Activated B cell treated with CpG ODN at 0.5 μM for 24 hours (primary cell): ENCODE data around the gene OSTC. TPM values are rescaled to one million over a fixed set of nuclear protein-coding genes. Genes with fewer than 3 reads are reported as not detected.

ENCODE experiments used
- ATAC-seq: fragments of 200-7000 bp; cut with Tn5 transposase; one replicate; pipeline ENCODE4 v1.10.0; 2021; ENCODE audit warnings: low read depth, mild to moderate bottlenecking, moderate library complexity
- CTCF ChIA-PET: fragments of 350-600 bp; sonication (Branson Sonifier 250); formaldehyde crosslinking; loops from one replicate; lab custom pipeline; 2021; ENCODE audit warnings: antibody characterized with exemption; lab: Charles Lee
- POLR2A ChIA-PET: fragments of 350-600 bp; sonication (Branson Sonifier 250); formaldehyde crosslinking; loops from one replicate; lab custom pipeline; 2021; ENCODE audit warnings: antibody characterized with exemption; lab: Charles Lee
- DNase-seq: peaks from one replicate; pipeline ENCODE4 v3.0.0; 2022
- H3K27ac Mint-ChIP-seq: one replicate; pipeline ENCODE4 v1.8.0; 2020; ENCODE audit warnings: mixed read lengths
- H3K27me3 Mint-ChIP-seq: one replicate; pipeline ENCODE4 v1.8.0; 2021; ENCODE audit warnings: mixed read lengths
- H3K36me3 Mint-ChIP-seq: one replicate; pipeline ENCODE4 v1.8.0; 2021; ENCODE audit warnings: low read depth, mixed read lengths
- H3K4me1 Mint-ChIP-seq: one replicate; pipeline ENCODE4 v1.8.0; 2021; ENCODE audit warnings: mixed read lengths
- H3K4me3 Mint-ChIP-seq: one replicate; pipeline ENCODE4 v1.8.0; 2020; ENCODE audit warnings: mild to moderate bottlenecking, mixed read lengths
- H3K9me3 Mint-ChIP-seq: one replicate; pipeline ENCODE4 v1.8.0; 2020; ENCODE audit warnings: mixed read lengths
- intact Hi-C: fragments of 100-400 bp; cut with micrococcal nuclease; formaldehyde crosslinking; loops from one replicate; pipeline ENCODE4 v1.15.1; 2024
- total RNA-seq: library from RNA; stranded (reverse); gene quantifications from 2 replicates; pipeline ENCODE4 v1.2.3, GENCODE V29; 2022
- TF ChIP-seq, protein P1 (sequence below): fragments of 200-600 bp; IDR thresholded peaks from one replicate; pipeline ENCODE4 v1.8.0; 2022; ENCODE audit warnings: antibody characterized with exemption, mild to moderate bottlenecking

OSTC gene
- total RNA-seq, 1 donor from 2014 or later, result 56.7 TPM

DNA sequence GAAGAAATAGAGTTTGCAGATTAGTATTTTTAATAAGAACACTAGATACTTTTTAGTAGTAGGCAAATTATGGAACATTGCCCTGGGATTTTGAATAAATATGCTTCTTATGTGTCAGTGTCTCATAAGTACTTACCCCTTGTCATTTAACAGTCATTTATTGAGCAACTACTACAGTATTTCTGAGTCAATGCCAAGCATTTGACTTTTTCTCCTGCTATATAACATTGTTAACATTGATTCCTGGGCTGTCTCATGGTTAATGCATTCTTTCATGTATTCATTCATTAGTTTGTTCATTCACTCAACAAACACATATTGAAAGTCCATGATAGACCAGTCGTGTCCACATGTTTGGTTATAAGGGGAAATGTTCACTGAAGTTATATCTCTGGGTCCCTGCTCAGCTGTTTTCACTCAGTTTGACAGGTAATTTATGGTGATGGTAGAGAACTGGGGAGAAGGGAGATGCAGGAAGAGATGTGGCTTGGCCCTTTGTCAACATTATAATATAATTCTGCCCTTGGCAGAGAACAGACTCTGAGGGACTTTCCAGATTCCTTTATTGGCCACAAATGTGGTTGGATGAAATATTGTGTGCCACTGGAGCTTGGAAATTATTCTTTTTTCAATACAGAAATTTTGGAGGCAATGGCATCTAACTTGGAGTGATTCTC lies 49.8 kb downstream of the OSTC start:
- intact Hi-C loops, result no loop called here

DNA sequence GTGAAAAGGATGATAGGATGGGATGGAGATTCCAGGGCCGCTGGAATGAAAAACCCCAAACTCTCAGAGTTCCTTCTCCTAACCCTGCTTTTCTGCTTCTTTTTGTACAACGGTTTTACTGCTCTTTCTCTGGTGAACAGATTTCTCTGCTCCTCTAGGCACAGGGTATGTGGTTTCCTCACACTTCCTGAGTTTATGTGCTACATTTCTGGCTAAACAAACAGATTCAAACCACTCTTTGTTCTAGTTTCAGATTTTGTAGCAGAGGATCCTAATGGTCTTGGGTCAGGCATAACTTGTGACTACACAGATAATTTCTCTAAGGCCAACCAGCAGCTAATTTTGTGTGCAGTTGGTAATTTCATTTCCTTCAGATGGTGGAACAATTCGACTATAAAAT lies 52.6 kb downstream of the OSTC start:
- no peak overlapping the region for H3K27ac Mint-ChIP-seq
- no peak for ATAC-seq

More for the DNA sequence above, 49.8 kb downstream of the OSTC start:
- Mint-ChIP-seq H3K9me3 (no peaks in the 10 kb centered on the region), H3K4me3 (no peak overlapping the region), H3K4me1 (no peaks in the 10 kb centered on the region), H3K27me3 (peaks cover 5% of the 10 kb centered on the region), H3K36me3 (no peaks in the 10 kb centered on the region), H3K27ac (no peak overlapping the region)
- no peak for DNase-seq
- ATAC-seq, result no peak
- POLR2A ChIA-PET, result no interaction called here
- CTCF ChIA-PET, result interaction anchor here (0.6 kb wide), 1 partner anchor 146 kb away, joined by 3 read pairs; no protein-coding TSS in a partner anchor
- TF ChIP-seq, protein P1, sequence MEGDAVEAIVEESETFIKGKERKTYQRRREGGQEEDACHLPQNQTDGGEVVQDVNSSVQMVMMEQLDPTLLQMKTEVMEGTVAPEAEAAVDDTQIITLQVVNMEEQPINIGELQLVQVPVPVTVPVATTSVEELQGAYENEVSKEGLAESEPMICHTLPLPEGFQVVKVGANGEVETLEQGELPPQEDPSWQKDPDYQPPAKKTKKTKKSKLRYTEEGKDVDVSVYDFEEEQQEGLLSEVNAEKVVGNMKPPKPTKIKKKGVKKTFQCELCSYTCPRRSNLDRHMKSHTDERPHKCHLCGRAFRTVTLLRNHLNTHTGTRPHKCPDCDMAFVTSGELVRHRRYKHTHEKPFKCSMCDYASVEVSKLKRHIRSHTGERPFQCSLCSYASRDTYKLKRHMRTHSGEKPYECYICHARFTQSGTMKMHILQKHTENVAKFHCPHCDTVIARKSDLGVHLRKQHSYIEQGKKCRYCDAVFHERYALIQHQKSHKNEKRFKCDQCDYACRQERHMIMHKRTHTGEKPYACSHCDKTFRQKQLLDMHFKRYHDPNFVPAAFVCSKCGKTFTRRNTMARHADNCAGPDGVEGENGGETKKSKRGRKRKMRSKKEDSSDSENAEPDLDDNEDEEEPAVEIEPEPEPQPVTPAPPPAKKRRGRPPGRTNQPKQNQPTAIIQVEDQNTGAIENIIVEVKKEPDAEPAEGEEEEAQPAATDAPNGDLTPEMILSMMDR, result no peak

DNA sequence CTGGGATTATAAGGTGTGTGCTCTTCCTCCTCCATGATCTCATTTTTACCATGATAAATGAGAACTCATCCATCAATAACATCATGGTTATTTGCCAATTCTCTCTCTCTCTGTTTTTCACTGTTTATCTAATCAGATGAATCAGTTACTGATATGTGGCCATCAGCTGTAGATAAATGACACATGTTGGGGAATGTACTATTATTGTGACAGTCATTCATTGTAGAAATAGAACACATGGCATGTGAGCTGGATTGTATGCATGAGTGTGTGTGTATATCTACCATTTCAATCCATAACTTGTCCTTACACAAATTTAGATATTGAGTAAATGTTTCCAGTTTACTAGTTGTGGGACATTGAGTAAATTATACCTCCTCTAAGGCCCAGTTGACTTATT lies 53.0 kb downstream of the OSTC start:
- no peaks in the 10 kb centered on the region for H3K36me3 Mint-ChIP-seq
- DNase-seq, result no peak
- no peak for ATAC-seq
- no peak overlapping the region for H3K4me3 Mint-ChIP-seq
- CTCF ChIA-PET, result no interaction called here
- H3K27ac Mint-ChIP-seq, result no peak overlapping the region
- peaks cover 5% of the 10 kb centered on the region for H3K27me3 Mint-ChIP-seq
- H3K9me3 Mint-ChIP-seq, result no peaks in the 10 kb centered on the region
- TF ChIP-seq, protein P1, result no peak
- POLR2A ChIA-PET, result no interaction called here
- intact Hi-C loops, result no loop called here
- no peaks in the 10 kb centered on the region for H3K4me1 Mint-ChIP-seq

More for the DNA sequence above, 52.6 kb downstream of the OSTC start:
- ChIA-PET CTCF (no interaction called here), POLR2A (no interaction called here)
- Mint-ChIP-seq H3K4me1 (no peaks in the 10 kb centered on the region), H3K36me3 (no peaks in the 10 kb centered on the region), H3K9me3 (no peaks in the 10 kb centered on the region), H3K4me3 (no peak overlapping the region), H3K27me3 (peaks cover 5% of the 10 kb centered on the region)
- TF ChIP-seq, protein P1, result no peak
- intact Hi-C loops, result no loop called here
- DNase-seq, result no peak

DNA sequence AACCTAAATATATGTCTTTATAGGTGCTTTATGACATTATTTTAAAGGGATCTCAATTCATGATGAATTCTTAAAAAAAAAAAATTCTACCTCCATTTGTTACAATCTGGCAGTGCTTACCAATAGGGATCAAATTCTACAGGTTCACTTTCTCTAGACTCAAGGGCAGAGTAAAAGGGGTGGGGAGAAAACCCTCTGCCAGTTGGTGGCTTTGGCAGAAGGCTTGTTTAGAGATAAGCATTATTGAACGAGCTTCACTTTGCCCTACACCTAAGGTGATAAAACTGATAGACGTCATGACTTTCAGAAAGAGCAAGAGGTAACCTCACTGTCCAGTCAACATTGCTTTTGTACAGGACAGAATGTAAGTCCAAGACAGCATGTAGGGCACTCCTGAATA lies 53.6 kb downstream of the OSTC start:
- TF ChIP-seq, protein P1, result no peak
- DNase-seq, result no peak
- Mint-ChIP-seq H3K27me3 (peaks cover 5% of the 10 kb centered on the region), H3K9me3 (no peaks in the 10 kb centered on the region), H3K4me1 (no peaks in the 10 kb centered on the region), H3K4me3 (no peak overlapping the region), H3K36me3 (no peaks in the 10 kb centered on the region), H3K27ac (no peak overlapping the region)
- ChIA-PET POLR2A (no interaction called here), CTCF (no interaction called here)
- ATAC-seq, result no peak
- intact Hi-C loops, result no loop called here

DNA sequence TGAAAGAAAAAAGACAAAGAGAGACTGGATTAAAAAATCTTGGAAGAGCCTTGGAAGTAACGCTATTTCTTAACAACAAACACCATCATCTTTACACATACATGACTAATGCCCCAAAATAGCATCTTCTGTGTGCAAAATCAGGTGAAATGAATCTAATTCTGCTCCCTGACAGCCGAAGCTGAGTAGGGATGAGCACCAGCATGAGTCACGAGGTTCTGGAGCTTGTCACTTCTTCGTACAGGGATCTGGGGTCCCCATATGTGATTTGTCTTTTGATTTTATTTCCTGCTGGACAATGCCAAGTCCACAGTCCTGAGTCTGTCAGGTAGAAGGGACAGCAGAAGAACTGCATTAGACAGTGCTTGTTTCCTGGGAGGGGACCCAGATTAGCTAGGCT lies 55.9 kb downstream of the OSTC start:
- TF ChIP-seq, protein P1, result no peak
- H3K4me1 Mint-ChIP-seq, result no peaks in the 10 kb centered on the region
- intact Hi-C loops, result no loop called here
- no peaks in the 10 kb centered on the region for H3K27me3 Mint-ChIP-seq
- no peak overlapping the region for H3K4me3 Mint-ChIP-seq
- H3K27ac Mint-ChIP-seq, result no peak overlapping the region
- no peaks in the 10 kb centered on the region for H3K36me3 Mint-ChIP-seq
- ChIA-PET CTCF (no interaction called here), POLR2A (no interaction called here)
- DNase-seq (no peak), ATAC-seq (no peak)
- no peaks in the 10 kb centered on the region for H3K9me3 Mint-ChIP-seq
